Lower leg skin (tissue), 4 donors: ENCODE data around the gene CRY2. TPM values are rescaled to one million over a fixed set of nuclear protein-coding genes. Genes with fewer than 3 reads are reported as not detected.

ENCODE experiments used
- DNase-seq, 2 donors: peaks; one replicate each; pipeline ENCODE4 v3.0.0-alpha.2; 2019; ENCODE audit warnings: low spot score in 2 of 2
- H3K4me3 ChIP-seq: fragments of 200-600 bp; sonication (generic); 2 replicates; pipeline ENCODE4 v1.5.1; 2017; ENCODE audit warnings: mild to moderate bottlenecking, low read depth; ENCODE audit not compliant: poor library complexity, severe bottlenecking
- POLR2A ChIP-seq, 2 donors: fragments of 450-650 bp; IDR thresholded peaks; one replicate each; pipeline ENCODE4 v1.6.1; 2016 to 2017; ENCODE audit warnings: antibody characterized with exemption in 2 of 2, mild to moderate bottlenecking in 1 of 2, moderate library complexity in 1 of 2
- whole genome bisulfite sequencing, 2 donors: methylation state at CpG; one replicate each; pipeline ENCODE4 v1.1.5; 2018; 5-methylcytosine and 5-hydroxymethylcytosine counted together
- intact Hi-C: fragments of 100-400 bp; cut with DNase I; formaldehyde crosslinking; loops from one replicate; pipeline ENCODE4 v1.15.0; 2023; ENCODE audit warnings: low total_unique reads
- total RNA-seq, 4 donors: library from RNA; depleted of rRNA; stranded (reverse); fragments of >200 nt; gene quantifications; one replicate each; pipeline ENCODE4 v1.1.0, GENCODE V29; 2016
- TF ChIP-seq, protein P1 (sequence below), 3 donors: fragments of 450-650 bp; IDR thresholded peaks; one replicate each; pipeline ENCODE4 v1.5.1; 2016; ENCODE audit warnings: antibody characterized with exemption in 3 of 3, mild to moderate bottlenecking in 3 of 3, moderate library complexity in 2 of 3

CRY2 gene
- total RNA-seq, 4 donors from 2014 or later: 59.6 to 92.1 (median 70.1) TPM

DNA sequence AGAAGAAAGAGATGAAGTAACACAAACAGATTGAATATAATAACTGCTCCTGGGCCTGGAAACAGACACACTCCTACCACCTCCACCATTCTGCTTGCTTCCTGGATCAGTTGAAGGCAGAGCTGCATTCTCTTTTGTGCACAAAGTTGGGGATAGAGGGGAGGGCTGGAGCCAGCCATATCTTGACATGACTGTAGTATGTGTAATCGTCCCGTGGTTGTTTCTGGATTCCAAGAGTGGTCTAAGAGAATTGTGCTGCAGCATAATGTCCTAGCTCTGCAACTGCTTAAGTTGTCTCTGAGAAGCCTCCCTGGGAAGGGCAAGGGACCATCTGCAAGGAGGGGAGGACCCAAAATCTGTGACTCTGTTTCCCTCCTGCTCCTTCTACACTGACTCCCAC lies 3.2 kb downstream of the CRY2 start:
- TF ChIP-seq POLR2A (IDR thresholded peaks at IDR 0.05): no peak
- TF ChIP-seq, protein P1, sequence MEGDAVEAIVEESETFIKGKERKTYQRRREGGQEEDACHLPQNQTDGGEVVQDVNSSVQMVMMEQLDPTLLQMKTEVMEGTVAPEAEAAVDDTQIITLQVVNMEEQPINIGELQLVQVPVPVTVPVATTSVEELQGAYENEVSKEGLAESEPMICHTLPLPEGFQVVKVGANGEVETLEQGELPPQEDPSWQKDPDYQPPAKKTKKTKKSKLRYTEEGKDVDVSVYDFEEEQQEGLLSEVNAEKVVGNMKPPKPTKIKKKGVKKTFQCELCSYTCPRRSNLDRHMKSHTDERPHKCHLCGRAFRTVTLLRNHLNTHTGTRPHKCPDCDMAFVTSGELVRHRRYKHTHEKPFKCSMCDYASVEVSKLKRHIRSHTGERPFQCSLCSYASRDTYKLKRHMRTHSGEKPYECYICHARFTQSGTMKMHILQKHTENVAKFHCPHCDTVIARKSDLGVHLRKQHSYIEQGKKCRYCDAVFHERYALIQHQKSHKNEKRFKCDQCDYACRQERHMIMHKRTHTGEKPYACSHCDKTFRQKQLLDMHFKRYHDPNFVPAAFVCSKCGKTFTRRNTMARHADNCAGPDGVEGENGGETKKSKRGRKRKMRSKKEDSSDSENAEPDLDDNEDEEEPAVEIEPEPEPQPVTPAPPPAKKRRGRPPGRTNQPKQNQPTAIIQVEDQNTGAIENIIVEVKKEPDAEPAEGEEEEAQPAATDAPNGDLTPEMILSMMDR (IDR thresholded peaks at IDR 0.05): no peak
- 33 to 54% methylated on average over 2 of the region's 2 CpGs for WGBS, 2 donors

DNA sequence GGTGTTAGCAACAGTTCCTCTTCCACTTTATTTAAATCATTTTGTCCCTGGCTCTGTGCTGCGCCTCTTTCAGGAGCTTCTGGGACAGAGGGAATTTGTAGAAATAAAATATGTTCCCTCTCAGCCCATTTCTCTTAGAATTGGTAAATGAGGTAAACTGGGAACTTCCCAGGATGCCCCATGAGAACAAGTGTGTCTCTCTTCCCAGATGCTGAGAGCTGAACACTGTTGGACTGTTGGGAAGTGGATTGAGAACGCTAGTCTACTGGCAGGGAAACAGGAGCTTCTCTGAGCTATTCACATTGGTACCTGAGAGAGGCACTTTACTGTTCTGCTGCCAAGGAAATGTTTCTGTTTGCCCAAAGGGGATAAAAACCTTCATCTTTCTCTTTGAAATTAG lies 4.0 kb downstream of the CRY2 start:
- 59 to 70% methylated on average over 2 of the region's 2 CpGs for WGBS, 2 donors
- peak in 1 of 2 donors; percentile 18 for DNase-seq
- intact Hi-C loops: no loop called here
- TF ChIP-seq POLR2A (IDR thresholded peaks at IDR 0.05): no peak
- TF ChIP-seq, protein P1 (IDR thresholded peaks at IDR 0.05): no peak
- no peak overlapping the region for H3K4me3 ChIP-seq

More for the DNA sequence above, 3.2 kb downstream of the CRY2 start:
- DNase-seq: peak in 1 of 2 donors; percentile 63
- H3K4me3 ChIP-seq: no peak overlapping the region
- intact Hi-C loops: no loop called here

DNA sequence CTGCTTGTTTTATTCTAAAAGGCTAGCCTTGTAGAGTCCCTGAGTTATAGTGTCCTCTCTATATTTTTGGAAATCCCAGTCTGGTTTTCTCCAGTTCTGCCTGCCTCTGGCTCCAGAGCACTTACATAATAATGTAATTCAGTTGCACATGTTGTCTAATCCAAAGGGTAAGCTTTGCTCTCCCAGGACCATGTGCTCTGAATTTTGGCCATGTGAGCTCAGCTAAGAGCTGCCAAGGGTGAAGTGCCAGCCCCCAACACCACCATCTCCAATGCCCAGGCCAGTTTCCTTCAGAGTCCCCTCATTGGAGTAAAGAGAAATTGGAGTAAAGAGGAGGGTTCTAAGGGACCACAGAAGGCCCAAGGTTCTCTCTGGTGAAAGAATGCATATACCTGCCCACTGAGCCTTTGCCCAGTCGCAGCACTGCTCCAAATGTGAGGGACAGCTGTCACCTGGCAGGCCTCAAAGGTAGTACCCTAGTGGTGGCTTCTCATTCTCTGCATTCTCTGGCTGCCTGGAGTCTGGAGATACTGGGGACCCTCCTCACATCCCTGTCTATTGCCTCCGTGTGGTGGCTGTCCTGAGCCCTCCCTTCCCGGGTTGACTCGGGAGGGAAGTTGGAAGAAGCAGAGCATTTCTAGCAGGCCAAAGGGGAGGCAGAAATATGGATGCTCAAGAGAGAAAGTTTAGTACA lies 4.9 kb downstream of the CRY2 start:
- H3K4me3 ChIP-seq: no peak overlapping the region
- DNase-seq: peak in 1 of 2 donors; percentile 78
- TF ChIP-seq POLR2A (IDR thresholded peaks at IDR 0.05): no peak
- TF ChIP-seq, protein P1 (IDR thresholded peaks at IDR 0.05): no peak
- WGBS, 2 donors: 43 to 59% methylated on average over 4 of the region's 4 CpGs
- intact Hi-C loops: no loop called here

DNA sequence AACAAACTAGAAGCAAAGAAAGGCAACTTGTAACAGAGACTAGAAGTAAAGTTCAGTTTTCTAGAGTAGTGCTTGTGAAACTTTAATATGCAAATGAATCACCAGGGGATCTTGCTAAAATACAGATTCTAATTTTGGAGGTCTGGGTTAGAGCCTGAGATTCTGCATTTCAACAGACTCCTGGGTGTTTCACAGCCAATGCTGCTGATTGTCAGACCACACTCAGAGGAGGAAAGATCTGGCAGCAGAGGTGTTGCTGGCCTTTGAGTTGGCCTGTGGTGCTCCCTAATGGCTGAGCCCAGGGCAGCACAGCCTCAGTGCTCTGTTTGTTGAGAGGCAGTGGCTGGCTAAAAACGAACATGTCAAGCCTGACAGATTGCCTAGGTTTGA lies 5.4 kb downstream of the CRY2 start:
- no peak for TF ChIP-seq POLR2A (IDR thresholded peaks at IDR 0.05)
- TF ChIP-seq, protein P1 (IDR thresholded peaks at IDR 0.05): no peak
- WGBS, 2 donors: 13 to 24% methylated on average over 1 of the region's 1 CpG
- intact Hi-C loops: no loop called here
- no peak overlapping the region for H3K4me3 ChIP-seq
- DNase-seq: peak in 1 of 2 donors; percentile 74

DNA sequence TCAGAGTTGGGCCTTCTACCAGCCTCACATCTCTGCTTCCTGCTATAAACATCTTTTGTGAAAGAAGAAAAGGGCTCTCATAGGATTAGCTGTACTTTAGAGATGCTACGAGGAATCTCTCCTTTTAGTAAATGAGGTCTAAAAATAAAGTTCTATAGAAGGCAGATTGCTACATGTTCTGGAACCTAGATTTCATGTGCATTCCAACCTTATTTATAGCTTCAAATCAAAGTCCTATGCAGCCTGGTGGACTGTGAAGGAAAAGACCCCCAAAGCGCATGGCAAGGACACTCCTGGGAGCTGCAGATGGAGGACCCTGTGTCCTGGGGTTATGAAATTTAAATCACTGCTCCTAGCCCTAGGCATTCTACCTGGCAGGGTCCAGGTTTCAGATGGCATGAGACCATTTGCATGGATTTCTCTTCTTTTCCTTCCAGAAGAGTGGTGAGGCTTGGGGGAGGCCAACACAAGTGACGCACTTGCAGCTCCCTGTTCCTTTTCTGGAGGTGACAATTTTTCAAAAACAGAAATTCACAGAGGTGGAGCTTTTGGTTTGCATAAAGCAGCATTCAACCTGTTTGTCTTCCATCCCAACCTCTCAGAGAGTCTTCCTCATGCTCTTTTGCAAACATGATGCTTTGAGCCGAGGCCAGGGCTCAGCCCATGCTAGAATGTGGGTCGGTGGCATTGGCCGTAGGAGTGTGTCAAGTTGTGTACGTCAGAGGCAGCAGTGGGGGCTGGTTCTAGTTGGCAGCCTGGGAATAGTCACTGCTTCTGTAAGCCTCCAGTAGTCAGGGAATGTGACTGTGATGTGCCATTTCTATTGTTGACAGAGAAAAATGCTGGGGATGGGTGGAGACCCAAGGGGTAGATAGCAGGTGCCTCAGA lies 6.3 kb downstream of the CRY2 start:
- intact Hi-C loops: no loop called here
- TF ChIP-seq, protein P1 (IDR thresholded peaks at IDR 0.05): no peak
- TF ChIP-seq POLR2A (IDR thresholded peaks at IDR 0.05): no peak
- 66 to 67% methylated on average over 7 of the region's 7 CpGs for WGBS, 2 donors
- no peak overlapping the region for H3K4me3 ChIP-seq
- DNase-seq: peak in 1 of 2 donors; percentile 77
